Measurements from ENCODE around the gene P2RX2. TPM values are rescaled to one million over a fixed set of nuclear protein-coding genes. Genes with fewer than 3 reads are reported as not detected.

Gene P2RX2
- total RNA-seq, result not detected in 2 replicates

DNA sequence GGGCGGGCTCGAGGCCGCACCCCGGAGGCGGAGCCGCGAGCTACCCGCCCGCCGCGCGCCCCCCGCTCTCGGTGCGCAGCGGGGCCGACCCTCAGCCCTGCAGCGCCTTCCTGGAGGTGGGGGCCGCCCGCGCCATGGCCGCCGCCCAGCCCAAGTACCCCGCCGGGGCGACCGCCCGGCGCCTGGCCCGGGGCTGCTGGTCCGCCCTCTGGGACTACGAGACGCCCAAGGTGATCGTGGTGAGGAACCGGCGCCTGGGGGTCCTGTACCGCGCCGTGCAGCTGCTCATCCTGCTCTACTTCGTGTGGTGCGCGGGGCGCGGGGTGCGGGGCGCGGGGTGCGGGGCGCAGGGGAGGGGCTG is at the start of gene P2RX2:
Gene P2RX2, plus strand, starts transcription at position 94 of the 361 bp plus-strand sequence. Its CDS starts 41 bp downstream, at position 135.

DNA sequence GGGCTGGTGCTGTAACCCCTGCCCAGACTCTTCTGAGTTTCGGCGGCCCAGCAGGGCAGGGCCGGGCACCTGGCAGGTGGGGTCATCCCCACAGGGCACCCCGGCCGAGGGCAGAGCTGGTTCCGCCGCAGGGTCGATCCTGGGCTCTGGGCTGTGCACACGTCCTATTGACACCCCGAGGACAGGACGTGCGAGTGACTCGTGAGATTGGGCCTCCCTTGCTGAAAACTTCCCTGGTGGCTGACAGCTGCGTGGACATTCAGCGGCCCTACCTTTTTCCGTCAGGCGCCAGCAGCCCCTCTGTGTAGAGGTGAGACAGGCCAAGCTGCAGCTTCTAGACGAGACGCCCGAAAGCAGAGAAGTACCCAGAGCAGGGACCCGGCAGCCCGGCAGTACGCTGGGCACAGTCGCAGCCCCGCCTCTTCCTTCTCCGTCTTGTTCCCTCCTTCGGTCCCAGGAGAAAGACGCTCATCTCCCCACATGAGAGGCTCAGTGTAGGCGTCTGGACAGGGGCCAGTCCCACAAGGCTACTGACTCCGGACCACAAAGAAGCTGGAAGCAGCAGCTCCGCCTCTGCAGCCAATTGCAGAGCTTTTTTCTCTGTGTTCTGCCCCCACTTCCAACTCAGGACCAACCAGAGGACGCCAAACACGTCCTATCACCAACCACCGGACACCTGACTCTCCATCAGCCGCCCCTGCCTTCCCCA is 8.4 kb upstream of the P2RX2 start, which contains the start of gene LRCOL1:
Gene LRCOL1, minus strand, starts transcription at position 532 of the 709 bp plus-strand sequence. CDS start 4,331 bp downstream, outside the sequence.

Small RNA genes within 50 kb of the gene (small RNA-seq; reads per million reads assigned to genes)
- not detected for gene MIR6763

Other genes with a start within 250 kb of the P2RX2 start
- 3.3 and 14.7 TPM in 2 replicates for gene FBRSL1, start 128.6 kb upstream of the P2RX2 start, total RNA-seq
- gene LRCOL1, start 8.2 kb upstream of the P2RX2 start, total RNA-seq, result not detected in 2 replicates
- gene POLE, start 68.6 kb downstream of the P2RX2 start, total RNA-seq, result 34.5 and 54.2 TPM in 2 replicates
- gene PXMP2, start 68.8 kb downstream of the P2RX2 start, total RNA-seq, result 9.6 and 11.1 TPM in 2 replicates
- gene PGAM5, start 92.1 kb downstream of the P2RX2 start, total RNA-seq, result 40.8 and 77.4 TPM in 2 replicates
- gene ANKLE2, start 143.1 kb downstream of the P2RX2 start, total RNA-seq, result 64.3 and 82.3 TPM in 2 replicates
- 67.2 and 110 TPM in 2 replicates for gene GOLGA3, start 210.1 kb downstream of the P2RX2 start, total RNA-seq

Measured in subcutaneous preadipocyte (primary cell).